SK-N-SH (cell line): ENCODE results near the gene BMAL1. TPM values are rescaled to one million over a fixed set of nuclear protein-coding genes. Genes with fewer than 3 reads are reported as not detected.

Experiments
- CTCF ChIA-PET: fragments of 300-600, 350-600 bp; formaldehyde crosslinking; extraction: SDS; loops from one replicate; lab custom pipeline; 2021; lab: Yijun Ruan, JAX
- POLR2A ChIA-PET: fragments of 350-600 bp; sonication (Branson Sonifier 250); formaldehyde crosslinking; extraction: SDS; loops from one replicate; lab custom pipeline; 2020; ENCODE audit warnings: antibody characterized with exemption, inconsistent platforms; lab: Yijun Ruan, JAX
- DNase-seq: peaks from one replicate; pipeline ENCODE4 v3.0.0; 2012
- H2AFZ ChIP-seq: fragments of 200-600 bp; sonication (generic); 2 replicates; pipeline ENCODE4 v1.8.1; 2016; ENCODE audit warnings: antibody characterized with exemption, mild to moderate bottlenecking, low read depth
- H3F3A ChIP-seq: fragments of 200-600 bp; sonication (generic); replicated peaks from 2 replicates; pipeline ENCODE3; 2016; ENCODE audit warnings: antibody characterized with exemption, mild to moderate bottlenecking; ENCODE audit not compliant: insufficient read depth
- H3K27ac ChIP-seq, 2 experiments: fragments of 200-500 bp in 1 of 2; fragments of 200-600 bp in 1 of 2; sonication (Bioruptor generic) in 1 of 2; sonication (generic), shearing (Covaris generic) in 1 of 2; 2 replicates each; pipeline versions ENCODE4 v1.5.1 to v1.6.1; 2014 to 2016; ENCODE audit warnings: low read depth in 2 of 2, inconsistent platforms in 1 of 2, low read length in 1 of 2, mild to moderate bottlenecking in 1 of 2, mixed read lengths in 1 of 2
- H3K27me3 ChIP-seq: fragments of 200-600 bp; sonication (generic), shearing (Covaris generic); 2 replicates; pipeline ENCODE4 v1.6.1; 2016; ENCODE audit warnings: mixed run types; ENCODE audit not compliant: insufficient read depth
- H3K36me3 ChIP-seq, 2 experiments: fragments of 200-500 bp in 1 of 2; fragments of 200-600 bp in 1 of 2; sonication (Bioruptor generic) in 1 of 2; sonication (generic) in 1 of 2; replicated peaks in 1 of 2; 2 replicates each; pipeline versions ENCODE3 to v1.5.1; 2014 to 2016; ENCODE audit warnings: low read length in 1 of 2, mild to moderate bottlenecking in 1 of 2; ENCODE audit not compliant: insufficient read depth in 2 of 2, control insufficient read depth in 1 of 2
- H3K4me1 ChIP-seq, 2 experiments: fragments of 200-500 bp in 1 of 2; fragments of 200-600 bp in 1 of 2; sonication (Bioruptor generic) in 1 of 2; sonication (generic), shearing (Covaris generic) in 1 of 2; 2 replicates each; pipeline versions ENCODE4 v1.5.1 to v1.6.1; 2014 to 2016; ENCODE audit warnings: low read depth in 1 of 2, low read length in 1 of 2, mixed run types in 1 of 2; ENCODE audit not compliant: insufficient read depth in 2 of 2, control insufficient read depth in 1 of 2
- H3K4me2 ChIP-seq: fragments of 200-600 bp; sonication (generic), shearing (Covaris generic); 2 replicates; pipeline ENCODE4 v1.6.1; 2017; ENCODE audit warnings: mixed run types
- H3K4me3 ChIP-seq, 2 experiments: fragments of 200-500 bp in 1 of 2; fragments of 200-600 bp in 1 of 2; sonication (Bioruptor generic) in 1 of 2; sonication (generic), shearing (Covaris generic) in 1 of 2; 2 replicates each; pipeline versions ENCODE4 v1.5.1 to v1.8.1; 2014 to 2016; ENCODE audit warnings: low read depth in 2 of 2, inconsistent platforms in 1 of 2, low read length in 1 of 2, mild to moderate bottlenecking in 1 of 2, mixed read lengths in 1 of 2, moderate library complexity in 1 of 2
- H3K79me2 ChIP-seq: fragments of 200-600 bp; sonication (generic); 2 replicates; pipeline ENCODE4 v1.8.1; 2017; ENCODE audit warnings: mild to moderate bottlenecking; ENCODE audit not compliant: insufficient read depth
- H3K9ac ChIP-seq: fragments of 200-600 bp; sonication (generic); 2 replicates; pipeline ENCODE4 v1.6.1; 2017; ENCODE audit warnings: mixed run types
- H3K9me2 ChIP-seq: fragments of 200-600 bp; sonication (generic); 2 replicates; pipeline ENCODE4 v1.6.1; 2017; ENCODE audit warnings: mixed run types
- H3K9me3 ChIP-seq: fragments of 200-600 bp; sonication (generic); 2 replicates; pipeline ENCODE4 v1.6.1; 2017; ENCODE audit warnings: mixed run types, mild to moderate bottlenecking, moderate library complexity
- H4K20me1 ChIP-seq: fragments of 200-600 bp; sonication (generic); 2 replicates; pipeline ENCODE4 v1.6.1; 2017; ENCODE audit warnings: mild to moderate bottlenecking, mixed run types; ENCODE audit not compliant: insufficient read depth
- CHD2 ChIP-seq: fragments of 150-350 bp; IDR thresholded peaks from 2 replicates; pipeline ENCODE4 v1.6.1; 2018; ENCODE audit warnings: low read length; ENCODE audit not compliant: partially characterized antibody
- EP300 ChIP-seq, 2 experiments: IDR thresholded peaks; 2 replicates each; pipeline versions ENCODE4 v1.4.0 to v1.6.1; 2012; ENCODE audit warnings: borderline replicate concordance in 1 of 2, low read depth in 1 of 2, low read length in 1 of 2
- EZH2phosphoT487 ChIP-seq: fragments of 200-600 bp; sonication (generic); IDR thresholded peaks from 2 replicates; pipeline ENCODE4 v1.6.1; 2017; ENCODE audit warnings: low read depth, mixed run types, mild to moderate bottlenecking, antibody characterized with exemption, moderate library complexity, borderline replicate concordance
- FOXM1 ChIP-seq: IDR thresholded peaks from 2 replicates; pipeline ENCODE4 v1.4.0; 2012; ENCODE audit warnings: low read depth, mild to moderate bottlenecking
- GABPA ChIP-seq: IDR thresholded peaks from 2 replicates; pipeline ENCODE4 v1.4.0; 2012; ENCODE audit warnings: low read depth, mild to moderate bottlenecking
- GATA2 ChIP-seq: sonication (generic); formaldehyde crosslinking; IDR thresholded peaks from 2 replicates; pipeline ENCODE4 v1.5.0; 2020; ENCODE audit warnings: mild to moderate bottlenecking, missing genetic modification reagents
- JUND ChIP-seq: IDR thresholded peaks from 2 replicates; pipeline ENCODE4 v1.4.0; 2012
- MEF2A ChIP-seq: IDR thresholded peaks from 2 replicates; pipeline ENCODE4 v1.4.0; 2012; ENCODE audit warnings: low read depth, borderline replicate concordance
- MXI1 ChIP-seq: IDR thresholded peaks from 2 replicates; pipeline ENCODE4 v1.6.1; 2012; ENCODE audit warnings: mild to moderate bottlenecking, low read depth, low read length, improper control_type of control experiment
- NFIC ChIP-seq: IDR thresholded peaks from 2 replicates; pipeline ENCODE4 v1.4.0; 2012; ENCODE audit warnings: borderline replicate concordance
- NRF1 ChIP-seq: IDR thresholded peaks from 2 replicates; pipeline ENCODE4 v1.6.1; 2012; ENCODE audit warnings: low read depth, mild to moderate bottlenecking, low read length
- POLR2AphosphoS5 ChIP-seq: IDR thresholded peaks from 2 replicates; pipeline ENCODE4 v1.6.1; 2012; ENCODE audit warnings: low read depth, low read length
- RAD21 ChIP-seq: IDR thresholded peaks from 2 replicates; pipeline ENCODE4 v1.6.1; 2012; ENCODE audit warnings: mild to moderate bottlenecking, low read length
- RCOR1 ChIP-seq: fragments of 150-350 bp; IDR thresholded peaks from 2 replicates; pipeline ENCODE4 v1.6.1; 2017; ENCODE audit warnings: antibody characterized with exemption, low read length
- RXRA ChIP-seq: IDR thresholded peaks from 2 replicates; pipeline ENCODE4 v1.4.0; 2012; ENCODE audit warnings: low read depth, mild to moderate bottlenecking, borderline replicate concordance
- SMC3 ChIP-seq: IDR thresholded peaks from 2 replicates; pipeline ENCODE4 v1.6.1; 2012; ENCODE audit warnings: low read depth, low read length, improper control_type of control experiment
- TAF1 ChIP-seq: IDR thresholded peaks from 2 replicates; pipeline ENCODE4 v1.6.1; 2012; ENCODE audit warnings: low read depth, mild to moderate bottlenecking, low read length, moderate library complexity, borderline replicate concordance
- TEAD4 ChIP-seq: IDR thresholded peaks from 2 replicates; pipeline ENCODE4 v1.4.0; 2012; ENCODE audit warnings: mild to moderate bottlenecking, borderline replicate concordance; ENCODE audit not compliant: insufficient read depth
- WGBS: methylation state at CpG from one replicate; pipeline ENCODE4 v1.1.6; 2017; ENCODE audit warnings: low lambda C conversion rate; 5-methylcytosine and 5-hydroxymethylcytosine counted together
- polyA plus RNA-seq, 3 experiments: library from polyadenylated mRNA; depleted of rRNA; stranded (reverse); fragments of >200 nt; gene quantifications; 2 replicates each; pipeline ENCODE4 v1.2.3, GENCODE V29; 2012
- TF ChIP-seq, protein P1 (sequence below): fragments of 200-600 bp; sonication (generic); IDR thresholded peaks from 2 replicates; pipeline ENCODE4 v1.6.1; 2017; ENCODE audit warnings: antibody characterized with exemption, mild to moderate bottlenecking, moderate library complexity
- TF ChIP-seq, protein P2 (sequence below): IDR thresholded peaks from 2 replicates; pipeline ENCODE4 v1.4.0; 2012; ENCODE audit warnings: low read depth, borderline replicate concordance
- TF ChIP-seq, protein P3 (sequence below): IDR thresholded peaks from 2 replicates; pipeline ENCODE4 v1.4.0; 2012; ENCODE audit warnings: low read depth, borderline replicate concordance
- TF ChIP-seq, protein P4 (sequence below): IDR thresholded peaks from 2 replicates; pipeline ENCODE4 v1.4.0; 2012; ENCODE audit warnings: low read depth

BMAL1 gene
- polyA plus RNA-seq, 1 of the 3 experiments (the other 2 are of a cell fraction): 6.5 TPM

DNA sequence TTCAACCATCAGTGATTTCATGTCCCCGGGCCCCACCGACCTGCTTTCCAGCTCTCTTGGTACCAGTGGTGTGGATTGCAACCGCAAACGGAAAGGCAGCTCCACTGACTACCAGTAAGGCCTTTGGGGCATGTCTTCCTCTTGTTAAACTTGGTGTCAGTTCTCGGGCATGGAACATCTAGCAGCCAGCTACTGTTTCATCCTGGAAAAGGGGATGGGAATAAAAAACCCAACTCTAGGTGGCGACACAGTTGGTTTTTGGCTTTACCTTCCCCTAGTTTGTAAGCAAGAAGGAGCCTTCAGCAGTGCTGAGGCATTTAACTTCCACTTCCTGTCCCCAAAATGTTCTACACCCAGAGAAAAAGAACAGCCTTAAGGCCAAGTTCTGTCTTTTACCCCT is 76.7 kb downstream of the BMAL1 start:
- Histone ChIP-seq H3K27ac (no peak overlapping the region), H3K27me3 (no peaks in the 10 kb centered on the region), H3K4me2 (no peak overlapping the region), H3K4me1 (no peaks in the 10 kb centered on the region; a peak in 1 of 4 replicates), H3K9me2 (no peaks in the 10 kb centered on the region)
- CTCF ChIA-PET: interaction anchor here (0.9 to 12.9 kb wide), 6 partner anchors 10 to 143 kb away, joined by 3 to 237 read pairs (median 9); no protein-coding TSS in a partner anchor
- TF ChIP-seq SMC3 (0 out of 2 replicates have a peak, but pooled peaks have one; percentile 21), NRF1 (no peak), RAD21 (peak; percentile 15; the same call in 1 of the 2 replicates), MXI1 (no peak), NFIC (no peak), TEAD4 (no peak)
- TF ChIP-seq, protein P1, sequence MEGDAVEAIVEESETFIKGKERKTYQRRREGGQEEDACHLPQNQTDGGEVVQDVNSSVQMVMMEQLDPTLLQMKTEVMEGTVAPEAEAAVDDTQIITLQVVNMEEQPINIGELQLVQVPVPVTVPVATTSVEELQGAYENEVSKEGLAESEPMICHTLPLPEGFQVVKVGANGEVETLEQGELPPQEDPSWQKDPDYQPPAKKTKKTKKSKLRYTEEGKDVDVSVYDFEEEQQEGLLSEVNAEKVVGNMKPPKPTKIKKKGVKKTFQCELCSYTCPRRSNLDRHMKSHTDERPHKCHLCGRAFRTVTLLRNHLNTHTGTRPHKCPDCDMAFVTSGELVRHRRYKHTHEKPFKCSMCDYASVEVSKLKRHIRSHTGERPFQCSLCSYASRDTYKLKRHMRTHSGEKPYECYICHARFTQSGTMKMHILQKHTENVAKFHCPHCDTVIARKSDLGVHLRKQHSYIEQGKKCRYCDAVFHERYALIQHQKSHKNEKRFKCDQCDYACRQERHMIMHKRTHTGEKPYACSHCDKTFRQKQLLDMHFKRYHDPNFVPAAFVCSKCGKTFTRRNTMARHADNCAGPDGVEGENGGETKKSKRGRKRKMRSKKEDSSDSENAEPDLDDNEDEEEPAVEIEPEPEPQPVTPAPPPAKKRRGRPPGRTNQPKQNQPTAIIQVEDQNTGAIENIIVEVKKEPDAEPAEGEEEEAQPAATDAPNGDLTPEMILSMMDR: peak; percentile 43; the same call in 1 of the 2 replicates
- TF ChIP-seq, all 33 proteins: peak for 3
- Histone ChIP-seq H3K9me3 (no peaks in the 10 kb centered on the region), H3K9ac (no peak overlapping the region), H3K79me2 (no peaks in the 10 kb centered on the region), H3F3A (peaks cover 8% of the 10 kb centered on the region), H4K20me1 (no peaks in the 10 kb centered on the region), H2AFZ (no peak overlapping the region), H3K36me3 (peaks cover 3 to 16% of the 10 kb centered on the region in 2 experiments), H3K4me3 (no peak overlapping the region)
- POLR2A ChIA-PET: no interaction called here
- DNase-seq: no peak
- 89% methylated on average over 6 of the region's 6 CpGs for WGBS

DNA sequence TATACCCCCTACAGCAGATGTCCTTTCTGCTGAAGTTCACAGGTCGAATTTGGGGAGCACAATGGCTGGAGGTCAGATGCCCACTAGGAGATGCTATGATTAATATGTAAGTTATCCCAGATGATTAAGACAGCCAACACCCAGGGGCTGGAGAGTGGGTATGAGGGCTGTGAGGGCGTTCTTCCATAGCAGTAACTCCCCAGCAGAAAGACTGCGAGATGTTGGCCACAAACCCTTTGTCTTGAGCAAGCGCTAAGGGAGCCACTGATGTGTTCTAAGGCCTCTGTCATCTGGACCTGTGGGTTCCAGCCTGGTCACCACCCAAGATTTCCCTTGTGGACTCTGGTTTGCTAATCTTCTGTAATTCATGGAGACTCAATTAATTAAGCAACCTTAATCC is 77.6 kb downstream of the BMAL1 start:
- ChIA-PET CTCF (interaction anchor here (0.9 to 12.9 kb wide), 5 partner anchors 11 to 145 kb away, joined by 3 to 237 read pairs (median 8); no protein-coding TSS in a partner anchor), POLR2A (no interaction called here)
- Histone ChIP-seq H3F3A (peaks cover 13% of the 10 kb centered on the region), H3K36me3 (peaks cover 4 to 17% of the 10 kb centered on the region in 2 experiments), H4K20me1 (no peaks in the 10 kb centered on the region), H3K9me3 (no peaks in the 10 kb centered on the region), H3K4me1 (no peaks in the 10 kb centered on the region; a peak in 1 of 4 replicates), H3K9ac (no peak overlapping the region), H3K27ac (no peak overlapping the region), H3K4me3 (no peak overlapping the region), H3K79me2 (no peaks in the 10 kb centered on the region), H2AFZ (no peak overlapping the region), H3K9me2 (no peaks in the 10 kb centered on the region), H3K27me3 (no peaks in the 10 kb centered on the region), H3K4me2 (no peak overlapping the region)
- 89% methylated on average over 4 of the region's 4 CpGs for WGBS
- no peak for TF ChIP-seq MXI1
- TF ChIP-seq TAF1: no peak
- no peak for TF ChIP-seq FOXM1
- TF ChIP-seq, protein P2, sequence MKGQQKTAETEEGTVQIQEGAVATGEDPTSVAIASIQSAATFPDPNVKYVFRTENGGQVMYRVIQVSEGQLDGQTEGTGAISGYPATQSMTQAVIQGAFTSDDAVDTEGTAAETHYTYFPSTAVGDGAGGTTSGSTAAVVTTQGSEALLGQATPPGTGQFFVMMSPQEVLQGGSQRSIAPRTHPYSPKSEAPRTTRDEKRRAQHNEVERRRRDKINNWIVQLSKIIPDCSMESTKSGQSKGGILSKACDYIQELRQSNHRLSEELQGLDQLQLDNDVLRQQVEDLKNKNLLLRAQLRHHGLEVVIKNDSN: no peak
- no peak for TF ChIP-seq GATA2 (CRISPR knock-in tag)
- TF ChIP-seq NRF1: no peak
- TF ChIP-seq EP300 (IDR thresholded peaks at IDR 0.05; ENCODE audit: borderline replicate concordance in 1 of 2, low read depth in 1 of 2, low read length in 1 of 2): no peak
- no peak for TF ChIP-seq EZH2phosphoT487
- TF ChIP-seq GABPA: no peak
- TF ChIP-seq, protein P3, sequence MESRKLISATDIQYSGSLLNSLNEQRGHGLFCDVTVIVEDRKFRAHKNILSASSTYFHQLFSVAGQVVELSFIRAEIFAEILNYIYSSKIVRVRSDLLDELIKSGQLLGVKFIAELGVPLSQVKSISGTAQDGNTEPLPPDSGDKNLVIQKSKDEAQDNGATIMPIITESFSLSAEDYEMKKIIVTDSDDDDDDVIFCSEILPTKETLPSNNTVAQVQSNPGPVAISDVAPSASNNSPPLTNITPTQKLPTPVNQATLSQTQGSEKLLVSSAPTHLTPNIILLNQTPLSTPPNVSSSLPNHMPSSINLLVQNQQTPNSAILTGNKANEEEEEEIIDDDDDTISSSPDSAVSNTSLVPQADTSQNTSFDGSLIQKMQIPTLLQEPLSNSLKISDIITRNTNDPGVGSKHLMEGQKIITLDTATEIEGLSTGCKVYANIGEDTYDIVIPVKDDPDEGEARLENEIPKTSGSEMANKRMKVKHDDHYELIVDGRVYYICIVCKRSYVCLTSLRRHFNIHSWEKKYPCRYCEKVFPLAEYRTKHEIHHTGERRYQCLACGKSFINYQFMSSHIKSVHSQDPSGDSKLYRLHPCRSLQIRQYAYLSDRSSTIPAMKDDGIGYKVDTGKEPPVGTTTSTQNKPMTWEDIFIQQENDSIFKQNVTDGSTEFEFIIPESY: no peak
- no peak for TF ChIP-seq RCOR1
- TF ChIP-seq RXRA: no peak
- no peak for TF ChIP-seq POLR2AphosphoS5
- TF ChIP-seq CHD2: no peak
- TF ChIP-seq JUND: no peak
- TF ChIP-seq MEF2A: no peak
- TF ChIP-seq, protein P4, sequence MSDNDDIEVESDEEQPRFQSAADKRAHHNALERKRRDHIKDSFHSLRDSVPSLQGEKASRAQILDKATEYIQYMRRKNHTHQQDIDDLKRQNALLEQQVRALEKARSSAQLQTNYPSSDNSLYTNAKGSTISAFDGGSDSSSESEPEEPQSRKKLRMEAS: no peak
- TF ChIP-seq RAD21: no peak
- no peak for TF ChIP-seq TEAD4
- DNase-seq: no peak
